IPS-18a (cell line): Measurements from ENCODE around the gene FCMR.

Experiments
- H3K27ac ChIP-seq: one replicate; pipeline ENCODE4 v1.5.1; 2013; ENCODE audit warnings: low read length
- H3K27me3 ChIP-seq: one replicate; pipeline ENCODE4 v1.6.1; 2013; ENCODE audit warnings: mild to moderate bottlenecking, low read length; ENCODE audit not compliant: control insufficient read depth, insufficient read depth
- H3K36me3 ChIP-seq: one replicate; pipeline ENCODE4 v1.6.1; 2013; ENCODE audit warnings: low read depth, low read length; ENCODE audit not compliant: control insufficient read depth
- H3K4me1 ChIP-seq: one replicate; pipeline ENCODE4 v1.6.1; 2013; ENCODE audit warnings: low read depth, low read length; ENCODE audit not compliant: control insufficient read depth
- H3K4me3 ChIP-seq: one replicate; pipeline ENCODE4 v1.5.1; 2013; ENCODE audit warnings: low read length
- H3K9ac ChIP-seq: one replicate; pipeline ENCODE4 v1.6.1; 2013; ENCODE audit warnings: mild to moderate bottlenecking, low read length, moderate library complexity
- H3K9me3 ChIP-seq: one replicate; pipeline ENCODE4 v1.6.1; 2013; ENCODE audit warnings: low read depth, low read length; ENCODE audit not compliant: control insufficient read depth

The FCMR gene

DNA sequence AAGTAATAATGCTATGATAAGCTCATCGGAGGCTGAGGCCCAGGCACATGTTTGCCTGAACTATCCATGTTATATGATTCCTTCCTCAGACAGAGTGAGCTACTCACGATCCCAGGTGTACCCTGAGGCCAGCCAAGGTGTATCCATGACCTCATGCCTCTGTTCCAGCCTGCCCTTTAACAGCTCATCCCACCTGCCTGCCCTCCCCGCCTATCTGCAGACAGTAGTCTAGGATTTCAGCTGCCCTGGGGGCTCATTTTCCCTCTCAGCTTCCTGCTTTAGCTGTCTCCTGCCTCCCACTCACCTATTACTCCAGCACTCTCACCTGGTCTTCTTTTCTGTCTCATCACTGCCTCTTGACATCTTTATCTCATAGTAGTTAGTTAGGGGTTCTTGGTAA is 26.4 kb downstream of the FCMR start:
- Histone ChIP-seq H3K27ac (no peak overlapping the region), H3K27me3 (no peaks in the 10 kb centered on the region), H3K9ac (no peak overlapping the region), H3K4me3 (no peak overlapping the region), H3K36me3 (no peaks in the 10 kb centered on the region), H3K4me1 (peaks cover 3% of the 10 kb centered on the region), H3K9me3 (no peaks in the 10 kb centered on the region)

DNA sequence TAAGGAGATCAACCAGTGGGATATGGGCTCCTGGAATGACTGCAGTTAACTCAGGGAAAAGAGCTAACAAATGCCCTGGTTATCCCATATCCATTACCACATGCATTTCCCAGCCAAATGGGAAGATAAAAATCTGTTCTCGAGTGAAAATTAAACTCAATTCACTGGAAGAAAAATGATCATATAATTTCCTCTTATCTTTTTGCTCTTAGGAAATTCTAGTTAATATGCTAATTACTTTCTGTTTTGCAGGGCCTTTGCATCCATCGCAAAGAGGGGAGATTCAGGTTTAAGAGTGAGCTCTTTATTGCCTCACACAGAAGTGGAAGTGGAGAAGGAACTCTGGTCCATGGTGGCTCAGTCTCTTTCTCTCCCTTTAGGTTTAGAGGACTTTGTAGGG is 28.4 kb downstream of the FCMR start:
- Histone ChIP-seq H3K4me3 (no peak overlapping the region), H3K27me3 (no peaks in the 10 kb centered on the region), H3K27ac (no peak overlapping the region), H3K36me3 (no peaks in the 10 kb centered on the region), H3K9me3 (no peaks in the 10 kb centered on the region), H3K4me1 (peaks cover 4% of the 10 kb centered on the region), H3K9ac (no peak overlapping the region)

DNA sequence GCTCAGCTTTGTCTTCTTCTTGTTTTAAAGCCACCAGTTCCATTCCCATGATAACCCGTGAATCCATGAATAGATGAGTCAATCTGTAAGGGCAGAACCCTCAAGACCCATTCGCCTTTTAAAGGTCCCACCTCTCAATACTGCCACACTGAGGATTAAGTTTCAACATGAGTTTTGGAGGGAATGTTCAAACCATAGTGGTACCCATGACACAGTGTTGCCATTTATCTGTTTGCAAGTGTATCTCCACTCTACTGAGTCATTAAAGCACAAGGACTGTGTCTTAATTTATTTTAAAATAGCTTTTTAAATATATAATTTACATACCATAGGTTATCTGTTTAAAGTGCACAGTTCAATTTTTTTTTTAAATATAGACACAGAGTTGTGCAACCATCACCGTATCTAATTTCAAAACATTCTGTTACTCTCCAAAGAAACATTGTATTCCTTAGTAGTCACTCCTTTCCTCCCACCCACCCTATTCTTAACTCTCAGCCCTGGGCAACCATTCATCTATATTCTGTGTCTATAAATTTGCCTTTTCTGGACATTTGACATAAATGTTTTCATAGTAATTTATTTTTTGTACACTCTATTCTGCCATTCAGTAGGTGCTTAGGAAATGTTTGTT is 29.3 kb downstream of the FCMR start:
- Histone ChIP-seq H3K36me3 (no peaks in the 10 kb centered on the region), H3K4me1 (peaks cover 4% of the 10 kb centered on the region), H3K27me3 (no peaks in the 10 kb centered on the region), H3K9ac (no peak overlapping the region), H3K27ac (no peak overlapping the region), H3K9me3 (no peaks in the 10 kb centered on the region), H3K4me3 (no peak overlapping the region)

DNA sequence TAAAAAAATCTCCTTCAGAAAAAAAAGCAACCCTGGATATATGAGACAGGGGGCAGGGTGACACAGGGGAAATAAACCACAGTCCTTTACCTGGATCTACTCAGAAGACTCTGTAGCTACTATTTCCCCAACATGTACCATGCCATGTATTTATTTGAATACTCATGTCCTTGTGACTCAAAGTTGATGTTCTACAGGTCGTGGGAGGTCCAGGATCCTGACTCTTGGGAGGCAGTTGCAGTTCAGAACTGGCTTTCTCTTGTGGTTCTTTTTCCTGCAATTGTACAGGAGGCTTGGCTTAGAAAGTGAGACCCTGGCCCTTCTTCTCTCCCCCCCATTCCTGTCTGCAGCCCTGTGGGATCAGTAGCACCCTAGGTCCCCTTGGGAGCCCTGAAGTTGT is 30.3 kb downstream of the FCMR start:
- Histone ChIP-seq H3K4me1 (peaks cover 4% of the 10 kb centered on the region), H3K9ac (no peak overlapping the region), H3K36me3 (no peaks in the 10 kb centered on the region), H3K4me3 (no peak overlapping the region), H3K9me3 (no peaks in the 10 kb centered on the region), H3K27me3 (no peaks in the 10 kb centered on the region), H3K27ac (no peak overlapping the region)

DNA sequence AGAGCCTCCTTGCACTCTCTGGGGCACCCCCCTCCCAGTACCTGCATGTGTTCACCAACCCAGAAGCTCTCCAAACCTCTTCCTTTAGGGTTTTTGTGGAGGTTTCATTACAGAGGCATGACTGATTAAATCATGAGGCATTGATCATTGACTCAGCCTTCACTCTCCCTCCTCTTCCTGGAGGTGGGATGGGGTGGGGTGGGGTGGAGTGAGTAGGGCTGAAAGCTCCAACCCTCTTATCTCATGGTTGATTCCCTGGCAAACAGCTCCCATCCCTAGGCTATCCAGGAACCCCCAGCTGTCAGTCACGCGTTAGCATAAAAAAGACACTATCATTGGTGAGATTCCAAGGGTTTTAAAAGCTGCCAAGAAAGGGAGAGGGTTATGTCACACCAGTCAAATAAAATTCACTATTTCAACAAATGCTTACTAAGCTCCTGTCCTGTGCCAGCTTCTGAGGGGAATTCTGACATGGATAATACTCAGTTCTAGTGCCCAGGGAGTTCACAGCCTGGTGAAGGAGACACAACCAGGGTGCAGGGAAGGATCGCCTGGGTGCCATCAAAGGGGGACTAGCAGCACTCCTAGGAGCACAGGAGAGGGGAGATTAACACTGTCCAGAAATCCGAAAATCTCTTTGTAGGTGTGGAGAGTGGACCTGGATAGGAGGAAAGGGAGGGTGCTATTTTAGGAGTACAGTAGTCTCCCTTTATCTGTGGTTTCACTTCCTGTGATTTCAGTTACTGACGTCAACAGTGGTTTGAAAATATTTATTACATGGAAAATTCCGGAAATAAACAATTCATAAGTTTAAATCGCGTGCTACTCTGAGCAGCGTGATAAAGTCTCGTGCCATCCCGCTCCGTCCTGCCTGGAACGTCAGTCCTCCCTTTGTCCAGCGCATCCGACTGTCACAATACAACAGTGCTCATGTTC is 31.3 kb downstream of the FCMR start:
- H3K9me3 ChIP-seq, result no peaks in the 10 kb centered on the region
- H3K27me3 ChIP-seq, result no peaks in the 10 kb centered on the region
- no peak overlapping the region for H3K27ac ChIP-seq
- peaks cover 4% of the 10 kb centered on the region for H3K4me1 ChIP-seq
- H3K4me3 ChIP-seq, result no peak overlapping the region
- H3K36me3 ChIP-seq, result no peaks in the 10 kb centered on the region
- H3K9ac ChIP-seq, result no peak overlapping the region

DNA sequence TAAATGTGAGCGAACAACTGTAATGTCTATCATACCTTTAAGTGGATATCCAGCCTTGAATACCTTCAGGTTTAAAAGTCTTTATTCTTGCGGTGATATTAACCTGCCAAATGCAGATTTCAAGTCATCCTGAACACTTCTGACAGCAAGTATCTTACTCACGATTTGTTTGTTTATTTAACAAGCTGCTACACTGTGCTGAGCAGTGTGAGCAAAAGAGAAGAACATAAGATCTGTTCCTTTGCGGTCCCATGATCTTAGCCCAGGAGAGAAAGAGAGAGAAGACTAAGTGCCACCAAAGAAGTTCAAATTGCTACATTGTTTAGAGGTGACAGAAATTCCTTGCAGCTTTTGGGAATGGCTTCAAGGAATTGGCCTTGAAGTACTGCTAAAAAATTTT is 34.0 kb downstream of the FCMR start:
- Histone ChIP-seq H3K27me3 (no peaks in the 10 kb centered on the region), H3K9ac (no peak overlapping the region), H3K9me3 (no peaks in the 10 kb centered on the region), H3K4me1 (peaks cover 4% of the 10 kb centered on the region), H3K27ac (no peak overlapping the region), H3K4me3 (no peak overlapping the region), H3K36me3 (no peaks in the 10 kb centered on the region)

DNA sequence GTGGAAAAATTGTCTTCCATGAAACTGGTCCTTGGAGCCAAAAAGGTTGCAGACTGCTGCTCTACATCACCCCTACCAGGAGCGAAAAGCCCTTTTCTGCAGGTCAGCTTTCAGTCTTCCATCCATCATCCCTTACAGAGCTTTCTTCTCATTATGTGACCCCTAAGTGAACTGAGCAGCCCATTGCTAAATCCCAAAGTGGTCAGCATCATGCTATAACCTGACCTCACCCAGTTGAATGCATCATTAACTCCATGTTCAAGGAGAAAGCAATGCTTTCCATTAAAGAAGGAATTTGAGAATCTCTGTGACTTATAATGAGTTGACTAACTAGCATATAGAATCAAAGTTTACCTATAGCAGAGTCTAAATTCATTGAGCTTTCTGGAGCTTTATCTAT is 34.9 kb downstream of the FCMR start:
- no peaks in the 10 kb centered on the region for H3K36me3 ChIP-seq
- no peak overlapping the region for H3K27ac ChIP-seq
- H3K4me3 ChIP-seq, result no peak overlapping the region
- no peaks in the 10 kb centered on the region for H3K9me3 ChIP-seq
- H3K9ac ChIP-seq, result no peak overlapping the region
- no peaks in the 10 kb centered on the region for H3K27me3 ChIP-seq
- H3K4me1 ChIP-seq, result peaks cover 4% of the 10 kb centered on the region

DNA sequence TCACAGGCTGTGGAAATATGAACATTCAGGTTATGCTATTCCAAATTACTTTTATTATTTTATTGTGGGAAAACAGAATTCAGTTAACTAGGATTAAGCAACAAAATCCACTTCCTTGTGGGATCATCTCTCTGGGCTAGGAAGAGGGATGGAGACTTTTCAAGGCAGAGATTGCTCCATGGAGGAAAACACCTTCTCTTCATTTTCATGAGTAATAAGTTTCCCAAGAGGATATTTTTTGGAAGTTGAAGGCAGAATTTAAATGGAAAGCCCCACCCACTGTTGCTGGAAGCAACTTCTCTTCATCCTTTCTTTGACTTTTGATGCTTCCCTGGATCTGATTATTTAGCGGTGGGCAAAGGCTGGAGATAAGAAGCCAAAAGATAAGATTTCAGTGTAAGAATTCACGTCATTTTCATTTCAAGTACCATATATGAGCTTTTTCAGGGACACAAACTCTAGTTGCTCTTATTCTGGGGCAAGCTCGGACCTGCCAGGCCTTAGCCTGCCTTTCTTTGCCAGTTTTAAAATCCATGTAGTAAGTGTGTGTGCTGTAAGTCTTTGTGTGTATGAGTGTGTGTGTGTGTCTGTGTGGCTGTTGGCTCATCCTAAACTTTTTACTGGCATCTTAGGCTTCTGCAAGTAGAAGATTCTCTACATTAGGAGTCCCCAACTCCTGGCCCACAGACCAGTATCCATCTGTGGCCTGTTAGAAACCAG is 36.2 kb downstream of the FCMR start:
- no peak overlapping the region for H3K4me3 ChIP-seq
- no peak overlapping the region for H3K27ac ChIP-seq
- no peak overlapping the region for H3K9ac ChIP-seq
- H3K27me3 ChIP-seq, result no peaks in the 10 kb centered on the region
- no peaks in the 10 kb centered on the region for H3K36me3 ChIP-seq
- H3K4me1 ChIP-seq, result peaks cover 3% of the 10 kb centered on the region
- no peaks in the 10 kb centered on the region for H3K9me3 ChIP-seq

DNA sequence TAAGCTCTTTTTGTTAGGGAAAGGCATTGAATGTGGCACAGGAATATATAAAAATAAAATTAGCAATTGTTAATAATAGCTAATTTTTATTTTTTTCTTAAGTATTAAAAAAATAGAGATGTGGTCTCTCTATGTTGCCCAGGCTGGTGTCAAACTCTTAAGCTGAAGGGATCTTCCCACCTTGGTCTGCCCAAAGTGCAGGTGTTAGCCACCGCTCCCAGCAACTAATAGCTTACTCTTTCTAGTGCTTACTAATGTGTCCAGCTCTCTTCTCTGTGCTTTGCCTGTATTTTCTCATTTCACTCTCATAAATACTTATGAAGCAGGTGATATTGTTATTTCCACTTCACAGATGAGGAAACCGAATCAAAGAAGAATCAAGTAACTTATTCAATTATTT is 37.9 kb downstream of the FCMR start:
- Histone ChIP-seq H3K27me3 (no peaks in the 10 kb centered on the region), H3K9ac (no peak overlapping the region), H3K36me3 (no peaks in the 10 kb centered on the region), H3K4me3 (no peak overlapping the region), H3K27ac (no peak overlapping the region), H3K9me3 (no peaks in the 10 kb centered on the region), H3K4me1 (no peaks in the 10 kb centered on the region)

DNA sequence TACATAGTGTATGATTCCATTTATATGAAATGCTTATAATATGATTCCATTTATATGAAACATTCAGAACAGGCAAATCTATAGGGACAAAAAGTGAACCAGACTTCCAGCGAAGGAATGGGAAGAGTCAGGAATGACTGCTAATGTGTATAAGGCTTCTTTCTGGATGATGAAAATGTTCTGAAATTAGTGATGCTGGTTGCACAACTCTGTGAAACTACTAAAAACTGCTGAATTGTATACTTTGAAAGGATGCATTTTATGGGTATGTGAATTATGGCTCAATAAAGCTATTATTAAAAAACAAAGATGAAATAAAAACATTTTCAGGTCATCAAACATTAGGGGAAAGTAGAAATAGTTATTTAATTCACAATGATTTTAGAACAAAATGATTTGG is 38.6 kb downstream of the FCMR start:
- H3K4me3 ChIP-seq, result no peak overlapping the region
- no peaks in the 10 kb centered on the region for H3K27me3 ChIP-seq
- H3K27ac ChIP-seq, result no peak overlapping the region
- H3K36me3 ChIP-seq, result no peaks in the 10 kb centered on the region
- H3K9me3 ChIP-seq, result peaks cover 3% of the 10 kb centered on the region
- H3K4me1 ChIP-seq, result no peaks in the 10 kb centered on the region
- H3K9ac ChIP-seq, result no peak overlapping the region

DNA sequence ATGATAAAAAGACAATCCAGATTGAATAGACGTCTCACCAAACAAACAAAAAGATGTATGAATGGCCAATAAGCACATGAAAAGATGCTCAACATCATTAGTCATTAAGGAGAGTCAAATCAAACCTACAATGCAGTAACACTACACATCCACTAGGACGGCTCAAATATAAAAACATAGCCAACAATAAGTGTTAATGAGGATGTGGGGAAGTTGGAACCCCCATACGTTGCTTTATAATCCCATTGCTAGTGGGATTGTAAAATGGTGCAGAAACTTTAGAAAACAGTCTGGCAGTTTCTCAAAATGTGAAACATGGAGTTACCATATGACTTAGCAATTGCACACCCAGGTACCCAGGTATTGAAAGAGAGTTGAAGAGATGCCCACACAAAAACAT is 39.2 kb downstream of the FCMR start:
- peaks cover 6% of the 10 kb centered on the region for H3K9me3 ChIP-seq
- H3K27ac ChIP-seq, result no peak overlapping the region
- H3K9ac ChIP-seq, result no peak overlapping the region
- H3K27me3 ChIP-seq, result no peaks in the 10 kb centered on the region
- no peaks in the 10 kb centered on the region for H3K4me1 ChIP-seq
- H3K4me3 ChIP-seq, result no peak overlapping the region
- H3K36me3 ChIP-seq, result no peaks in the 10 kb centered on the region
